Loucy (cell line): ENCODE data around the gene FAM20C.

Experiments used
- CTCF ChIP-seq: fragments of 200-600 bp; sonication (generic); conservative IDR thresholded peaks from 2 replicates; pipeline ENCODE4 v1.5.1; 2014; ENCODE audit warnings: mild to moderate bottlenecking, antibody characterized with exemption, low read length
- EZH2phosphoT487 ChIP-seq: fragments of 200-600 bp; IDR thresholded peaks from 2 replicates; pipeline ENCODE4 v1.6.1; 2018; ENCODE audit warnings: antibody characterized with exemption, mild to moderate bottlenecking, moderate library complexity, borderline replicate concordance

- TF ChIP-seq CTCF (no peak), EZH2phosphoT487 (no peak)
These were observed 3.4 kb downstream of the FAM20C start for GRCh38 chr7:195830-196128.
